CD4-positive, alpha-beta T cell treated with Interferon gamma for 1 hour (primary cell): ENCODE measurements around the gene SCYGR4.
"Not testable (repeated sequence)": the region's sequence is repeated elsewhere in the genome, so short reads cannot be mapped to it uniquely, and the experiment has no call there.

Experiments used
- DNase-seq: peaks from one replicate; pipeline ENCODE4 v3.0.0-alpha.2; 2020

The SCYGR4 gene

GRCh38 chr2:227614740-227615139 is 2.6 kb upstream of the SCYGR4 start, which contains the start of gene SCYGR3:
Gene SCYGR3 (minus strand): TSS chr2:227614840. CDS start chr2:227614840, 0 bp downstream.
- DNase-seq, result no peak

DNA sequence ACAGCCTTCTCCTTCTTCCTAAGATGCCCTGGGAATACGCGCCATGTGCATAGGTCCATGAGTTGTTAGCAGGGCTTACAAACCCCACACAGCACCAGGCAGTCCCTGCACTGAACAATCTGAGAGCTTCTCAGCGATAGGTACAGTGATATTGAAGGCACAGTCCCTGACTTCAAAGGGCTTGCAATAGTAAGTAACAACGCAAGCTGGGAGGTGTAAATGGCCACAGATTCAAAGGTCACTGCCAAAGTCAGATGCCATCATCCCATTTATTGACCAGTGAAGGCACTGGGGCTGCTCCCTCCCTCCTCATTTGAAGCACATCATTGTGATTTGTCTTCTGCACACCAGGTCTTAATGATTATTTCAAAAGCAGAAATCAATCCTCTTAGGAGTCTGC is 2.1 kb upstream of the SCYGR4 start:
- DNase-seq, result no peak

- DNase-seq, result no peak
Measured at GRCh38 chr2:227615906-227616305, 1.4 kb upstream of the SCYGR4 start.

- DNase-seq, result no peak
Measured at GRCh38 chr2:227616631-227617030, 667 bp upstream of the SCYGR4 start.

GRCh38 chr2:227623226-227623625 is 5.9 kb downstream of the SCYGR4 start:
- no peak for DNase-seq

DNA sequence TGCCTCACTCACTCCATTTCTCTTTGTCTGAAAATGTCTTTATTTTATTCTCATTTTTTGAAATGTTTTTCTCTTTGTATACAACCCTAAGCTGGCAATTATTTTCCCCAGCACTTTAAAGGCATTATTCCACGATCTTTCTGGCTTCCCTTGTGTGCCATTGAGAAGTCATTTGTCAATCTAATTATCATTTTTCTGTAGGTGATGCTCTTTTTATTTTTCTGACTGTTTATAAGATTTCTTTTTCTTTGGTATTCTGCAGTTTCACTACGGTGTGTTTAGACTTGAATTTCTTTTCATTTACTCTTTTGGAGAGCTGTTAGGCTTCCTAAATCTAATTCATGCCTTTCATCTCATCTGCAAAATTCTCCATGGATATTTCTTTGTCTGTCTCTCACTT is 8.1 kb downstream of the SCYGR4 start:
- no peak for DNase-seq

GRCh38 chr2:227626580-227627151 is 9.4 kb downstream of the SCYGR4 start:
- no peak for DNase-seq

DNA sequence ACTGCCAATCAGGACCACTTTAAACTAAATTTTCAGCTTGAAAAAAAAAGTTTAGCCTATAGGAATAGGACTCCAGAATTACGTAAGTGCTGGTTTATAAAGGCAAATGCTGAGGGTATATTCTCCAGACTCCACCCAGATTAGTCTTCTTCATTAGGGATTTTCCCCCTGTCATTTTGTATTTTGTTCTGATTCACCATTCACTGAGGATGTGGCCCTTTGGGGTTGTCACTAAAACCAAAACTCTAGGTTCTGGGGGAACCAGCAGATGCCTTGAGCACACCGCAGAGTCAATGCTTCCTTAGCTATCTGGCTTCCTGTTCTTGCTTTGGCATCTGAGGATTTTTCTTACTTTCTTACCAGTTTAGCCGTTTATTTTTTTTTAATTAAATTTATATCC is 10.5 kb downstream of the SCYGR4 start:
- no peak for DNase-seq

GRCh38 chr2:227629435-227629834 is 12.1 kb downstream of the SCYGR4 start:
- DNase-seq, result no peak

GRCh38 chr2:227630322-227630721 is 13.0 kb downstream of the SCYGR4 start:
- no peak for DNase-seq

DNA sequence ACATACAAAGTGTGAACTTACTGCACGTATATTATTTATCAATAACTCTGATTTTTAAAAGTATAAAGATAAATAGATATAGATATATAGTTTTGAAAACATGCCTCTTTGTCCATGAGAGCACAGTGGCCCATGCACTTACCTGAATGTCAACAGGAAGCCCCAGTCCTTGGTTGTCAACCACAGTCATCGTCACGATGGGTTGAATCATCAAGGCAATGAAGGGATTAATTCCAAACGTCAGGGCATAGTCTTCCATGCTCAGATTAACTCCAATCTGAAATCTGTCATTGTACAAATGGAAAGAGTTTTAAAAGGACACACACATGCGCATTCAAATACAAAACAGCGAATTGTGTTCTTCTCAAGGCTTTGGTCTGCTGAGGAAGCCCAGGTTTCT is 15.5 kb downstream of the SCYGR4 start:
- DNase-seq, result no peak

DNA sequence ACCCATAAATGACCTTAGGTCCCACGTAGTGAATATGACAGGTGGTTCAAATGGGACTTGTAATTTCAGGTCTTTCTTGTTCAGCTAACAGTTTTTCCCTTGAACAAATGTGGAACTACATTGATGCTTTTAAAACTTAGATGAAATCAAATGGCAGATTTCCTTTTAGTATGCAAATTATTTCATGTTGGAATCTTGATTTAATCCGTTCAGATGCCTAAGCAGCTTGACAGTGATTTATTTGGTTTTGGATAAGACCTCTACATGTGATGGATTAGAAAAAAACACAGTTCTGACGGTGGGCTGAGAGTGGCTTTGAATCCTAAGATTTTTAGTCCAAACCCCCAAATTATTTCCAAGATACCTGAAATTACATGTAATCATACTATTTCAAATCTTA is 16.9 kb downstream of the SCYGR4 start:
- DNase-seq, result no peak

- no peak for DNase-seq
Measured at GRCh38 chr2:227642656-227643055, 25.4 kb downstream of the SCYGR4 start.

DNA sequence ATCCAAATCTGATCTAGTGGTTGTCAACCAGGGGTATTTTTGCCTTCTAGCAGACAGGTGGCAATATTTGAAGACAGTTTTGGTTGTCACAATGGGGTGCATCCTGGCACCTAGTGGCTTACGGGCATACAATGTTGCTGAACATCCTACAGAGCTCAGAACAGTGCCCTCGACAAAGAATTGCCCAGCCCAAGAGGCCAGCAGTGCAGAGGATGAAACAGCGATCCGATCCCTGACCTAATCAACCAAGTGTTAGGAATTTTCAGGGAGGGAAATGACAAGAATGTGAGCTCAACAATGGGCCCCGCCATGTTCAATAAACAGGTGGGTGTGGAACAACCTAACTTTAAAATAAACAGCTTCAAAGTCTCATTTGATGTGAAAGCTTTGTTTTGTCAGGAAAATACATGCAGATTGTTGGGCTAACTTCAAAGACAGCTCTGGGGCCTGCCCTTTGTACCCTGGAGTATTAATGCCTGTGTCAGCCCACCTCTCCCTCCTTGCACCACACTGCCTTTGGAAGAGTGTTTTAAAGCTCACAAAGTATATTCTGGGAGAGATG is 26.8 kb downstream of the SCYGR4 start:
- DNase-seq, result no peak

DNA sequence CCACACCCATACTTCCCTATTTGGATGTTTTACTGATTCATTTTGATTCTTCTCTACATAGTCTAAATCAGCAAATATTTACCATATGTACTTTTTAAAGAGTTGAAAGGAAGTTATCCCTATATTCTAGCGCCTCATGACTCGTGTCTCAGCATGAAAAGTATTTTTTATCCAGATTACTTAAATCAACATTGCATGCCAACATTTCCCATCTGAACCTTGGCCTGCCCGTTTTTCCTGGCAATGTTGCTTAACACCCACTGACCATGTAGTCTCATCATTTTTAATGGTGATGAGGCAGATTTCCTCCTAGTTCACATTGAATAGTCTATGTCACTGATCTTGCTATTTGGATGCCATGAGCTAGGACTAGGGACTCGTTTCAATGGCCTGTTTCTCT is 36.1 kb downstream of the SCYGR4 start:
- no peak for DNase-seq

DNA sequence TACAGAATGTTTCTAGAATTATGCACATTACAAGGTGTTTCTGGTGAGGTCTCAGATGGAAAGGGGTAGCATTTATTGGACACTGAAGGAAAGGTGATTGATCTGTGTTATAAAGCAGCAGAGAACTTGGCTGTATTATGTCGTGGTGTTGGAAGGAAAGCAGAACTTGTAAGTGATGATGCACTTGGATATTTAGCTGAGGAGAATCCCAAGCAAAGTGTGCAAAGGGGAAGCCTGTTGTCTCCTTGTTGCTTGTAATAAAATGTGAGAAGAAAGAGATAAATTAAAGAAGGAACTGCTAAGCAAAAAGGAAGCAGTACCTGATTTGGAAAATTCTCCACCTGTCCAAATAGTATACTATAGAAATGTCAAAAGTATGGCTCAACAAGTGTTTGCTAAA is 37.1 kb downstream of the SCYGR4 start:
- no peak for DNase-seq

GRCh38 chr2:227655454-227655853 is 38.2 kb downstream of the SCYGR4 start:
- no peak for DNase-seq

GRCh38 chr2:227657199-227657845 is 40.0 kb downstream of the SCYGR4 start:
- DNase-seq, result no peak

DNA sequence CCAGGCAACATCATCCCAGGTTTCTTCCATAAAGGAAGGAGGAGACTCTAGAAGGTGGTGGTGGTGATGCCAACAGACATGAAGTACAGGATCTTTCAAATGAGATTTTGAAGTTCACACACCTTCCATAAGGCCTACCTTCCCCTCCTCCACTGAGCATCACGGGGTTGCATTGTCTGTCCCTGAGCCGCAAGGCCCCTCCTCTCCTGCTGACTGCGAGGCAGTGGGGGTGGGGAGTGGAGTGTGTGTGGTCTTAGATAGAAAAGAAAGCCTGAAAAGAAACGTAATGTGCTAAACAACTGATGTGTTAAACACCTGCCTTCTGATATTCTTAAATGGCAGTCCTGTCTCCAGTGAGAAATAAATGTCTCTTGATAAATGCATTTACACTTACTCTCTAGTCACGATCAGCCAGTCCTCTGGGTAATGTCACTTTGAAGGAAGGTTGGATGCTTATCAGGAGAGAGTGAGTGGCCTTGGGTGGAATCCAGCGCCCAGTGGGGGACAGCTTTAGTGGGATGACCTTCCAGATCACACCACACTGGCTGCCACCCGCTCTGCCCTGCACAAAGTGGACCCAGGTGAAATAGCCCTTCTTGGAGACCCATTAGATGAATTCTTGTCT is 43.8 kb downstream of the SCYGR4 start:
- no peak for DNase-seq

GRCh38 chr2:227661827-227662226 is 44.5 kb downstream of the SCYGR4 start:
- no peak for DNase-seq

GRCh38 chr2:227665189-227665940 is 48.1 kb downstream of the SCYGR4 start:
- no peak for DNase-seq

DNA sequence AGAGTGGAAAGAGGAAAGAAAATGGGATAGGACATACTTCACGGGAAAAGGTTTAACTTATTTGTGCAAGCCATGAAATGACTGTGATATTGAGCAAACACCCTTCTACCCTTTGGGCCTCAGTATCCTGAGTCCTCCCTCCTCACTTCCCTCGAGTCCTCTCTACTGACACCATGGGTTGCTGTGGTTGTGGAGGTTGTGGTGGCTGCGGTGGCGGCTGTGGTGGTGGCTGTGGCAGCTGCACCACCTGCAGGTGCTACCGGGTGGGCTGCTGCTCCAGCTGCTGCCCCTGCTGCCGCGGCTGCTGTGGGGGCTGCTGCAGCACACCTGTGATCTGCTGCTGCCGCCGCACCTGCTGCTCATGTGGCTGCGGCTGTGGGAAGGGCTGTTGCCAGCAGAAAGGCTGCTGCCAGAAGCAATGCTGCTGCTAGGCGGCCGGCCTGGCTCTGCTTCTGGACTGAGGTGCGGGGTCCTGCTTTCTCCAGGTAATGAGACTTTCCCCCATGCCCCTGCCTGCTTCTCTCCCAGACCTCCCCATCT is 49.4 kb downstream of the SCYGR4 start, which contains the start of gene SCYGR5:
TSS of gene SCYGR5 (plus strand) at position 174 of the 540 bp plus-strand sequence. CDS start at position 174, 0 bp downstream.
- DNase-seq, result not testable (repeated sequence)
